ENCODE results near the gene VPS11. TPM values are rescaled to one million over a fixed set of nuclear protein-coding genes. Genes with fewer than 3 reads are reported as not detected.

VPS11 gene
- 10 to 100 TPM; 39.7 to 40.0 TPM for total RNA-seq

DNA sequence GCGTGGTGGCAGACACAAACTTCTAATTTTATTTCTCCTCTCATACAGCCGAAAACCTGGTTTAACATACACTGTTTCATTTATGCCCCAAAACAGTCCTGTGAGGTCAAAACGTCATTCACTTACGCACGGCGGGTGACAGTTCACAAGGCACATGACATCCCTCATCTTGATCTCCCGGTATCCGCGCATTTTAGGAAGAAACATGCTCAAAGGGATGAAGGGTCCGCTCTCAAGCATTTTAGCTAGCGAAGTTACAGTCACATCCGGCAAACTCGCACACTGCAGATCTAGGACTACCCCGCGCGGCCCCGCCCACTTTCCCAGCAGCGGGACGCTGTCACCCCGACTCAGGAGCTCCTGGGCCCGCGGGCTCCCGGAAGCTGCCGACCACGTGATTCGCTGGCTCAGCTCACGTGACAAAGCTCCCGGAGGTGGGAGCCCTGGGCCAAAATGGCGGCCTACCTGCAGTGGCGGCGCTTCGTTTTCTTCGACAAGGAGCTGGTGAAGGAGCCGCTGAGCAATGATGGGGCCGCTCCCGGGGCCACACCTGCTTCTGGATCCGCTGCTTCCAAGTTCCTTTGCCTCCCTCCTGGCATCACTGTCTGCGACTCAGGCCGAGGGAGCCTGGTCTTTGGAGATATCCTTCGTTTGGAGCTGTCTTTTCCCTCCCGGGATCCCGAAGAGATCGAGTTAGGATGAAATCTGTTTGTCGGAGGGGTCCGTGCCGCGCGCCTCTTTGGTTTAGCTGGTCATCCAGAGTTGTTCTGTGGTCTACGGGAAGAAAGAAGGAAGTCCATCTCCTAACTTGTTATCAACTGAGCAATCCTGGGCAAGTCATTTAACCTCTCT is at the start of gene VPS11:
Gene VPS11, plus strand, starts transcription at position 448 of the 852 bp plus-strand sequence. Its CDS starts 6 bp downstream, at position 454.
- H3K4me1 Mint-ChIP-seq = peaks cover 36% of the 10 kb centered on the region
- peaks cover 15% of the 10 kb centered on the region for H3K36me3 Mint-ChIP-seq (ENCODE audit: low read depth)
- DNase-seq = peak; percentile 99
- H3K27ac Mint-ChIP-seq = peak within 1 kb of the TSS; percentile 98
- peak within 1 kb of the TSS; percentile 96 for H3K4me3 Mint-ChIP-seq
- H3K9me3 Mint-ChIP-seq = no peaks in the 10 kb centered on the region
- H3K27me3 Mint-ChIP-seq = no peaks in the 10 kb centered on the region
- POLR2A ChIA-PET = interaction anchor here (0.7 to 1.3 kb wide), 5 partner anchors 9 to 101 kb away, joined by 3 to 8 read pairs (median 4); partner anchors contain the start of gene HYOU1
- CTCF ChIA-PET = interaction anchor here (0.5 to 1.9 kb wide), 12 partner anchors 11 to 257 kb away, joined by 3 to 5 read pairs (median 4); partner anchors contain the start of genes CBL, DPAGT1 and HYOU1

DNA sequence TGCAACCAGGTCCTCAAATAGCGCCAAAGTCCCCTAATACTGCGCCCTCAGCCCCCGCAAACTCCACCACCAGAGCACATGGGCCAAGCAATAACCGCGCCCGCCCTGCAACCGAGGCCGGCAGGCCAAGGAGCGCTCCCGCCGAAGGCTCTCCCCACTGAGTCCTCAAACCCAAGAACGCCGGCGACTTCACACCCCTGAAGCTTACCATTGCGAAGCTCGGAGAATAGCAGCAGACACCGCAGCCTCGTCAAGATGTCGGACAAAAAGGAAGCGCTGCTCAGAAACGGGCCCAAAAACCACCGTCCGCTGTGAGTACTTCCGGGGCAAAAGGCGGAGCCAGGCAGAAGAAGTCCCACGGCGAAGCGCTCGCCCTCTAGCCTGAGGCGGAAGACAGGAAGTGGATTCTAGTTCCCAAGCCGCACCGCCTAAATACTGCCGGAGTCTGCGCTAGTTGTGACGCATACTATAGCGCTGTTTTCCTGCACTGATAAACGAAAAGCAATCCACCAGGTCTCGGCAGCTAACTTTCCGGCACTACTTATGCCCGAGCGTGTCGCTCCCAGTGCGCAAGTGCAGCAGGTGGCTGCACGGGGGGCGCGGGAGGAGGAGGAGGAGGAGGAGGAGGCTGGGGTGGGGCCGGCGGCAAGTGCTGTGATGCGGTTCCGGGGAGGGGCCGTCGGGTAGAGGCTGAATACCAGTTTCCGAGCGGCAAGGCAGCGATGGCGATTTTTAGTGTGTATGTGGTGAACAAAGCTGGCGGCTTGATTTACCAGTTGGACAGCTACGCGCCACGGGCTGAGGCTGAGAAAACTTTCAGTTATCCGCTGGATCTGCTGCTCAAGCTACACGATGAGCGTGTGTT is 49.3 kb upstream of the VPS11 start, which contains the start of the genes RPS25 and TRAPPC4:
Gene RPS25, minus strand, starts transcription at position 270 of the 865 bp plus-strand sequence. Its CDS starts 59 bp downstream, at position 211.
Gene TRAPPC4, plus strand, starts transcription at position 693 of the 865 bp plus-strand sequence. Its CDS starts 30 bp downstream, at position 723.
- peaks cover 68% of the 10 kb centered on the region for H3K36me3 Mint-ChIP-seq (ENCODE audit: low read depth)
- peak within 1 kb of the TSS; percentile 100 for H3K27ac Mint-ChIP-seq
- peak within 1 kb of the TSS; percentile 98 for H3K4me3 Mint-ChIP-seq
- CTCF ChIA-PET = interaction anchor here (1.1 to 1.5 kb wide), 4 partner anchors 11 to 82 kb away, joined by 3 to 7 read pairs (median 4); no protein-coding TSS in a partner anchor
- peak; percentile 97 for DNase-seq
- H3K4me1 Mint-ChIP-seq = peaks cover 58% of the 10 kb centered on the region
- H3K27me3 Mint-ChIP-seq = no peaks in the 10 kb centered on the region
- POLR2A ChIA-PET = interaction anchor here (0.6 to 1.0 kb wide), 4 partner anchors 12 to 150 kb away, joined by 3 read pairs; partner anchors contain the start of genes NLRX1 and SLC37A4
- no peaks in the 10 kb centered on the region for H3K9me3 Mint-ChIP-seq

GRCh38 chr11:119019996-119020395 is 47.6 kb upstream of the VPS11 start:
- no peaks in the 10 kb centered on the region for H3K27me3 Mint-ChIP-seq
- peak overlapping the region; percentile 100 for H3K27ac Mint-ChIP-seq
- H3K4me3 Mint-ChIP-seq = peak overlapping the region; percentile 98
- CTCF ChIA-PET = interaction anchor here (0.6 to 1.5 kb wide), 4 partner anchors 10 to 1310 kb away, joined by 3 to 7 read pairs (median 4); no protein-coding TSS in a partner anchor
- peaks cover 64% of the 10 kb centered on the region for H3K36me3 Mint-ChIP-seq (ENCODE audit: low read depth)
- no peaks in the 10 kb centered on the region for H3K9me3 Mint-ChIP-seq
- peaks cover 66% of the 10 kb centered on the region for H3K4me1 Mint-ChIP-seq
- POLR2A ChIA-PET = no interaction called here
- DNase-seq = no peak

DNA sequence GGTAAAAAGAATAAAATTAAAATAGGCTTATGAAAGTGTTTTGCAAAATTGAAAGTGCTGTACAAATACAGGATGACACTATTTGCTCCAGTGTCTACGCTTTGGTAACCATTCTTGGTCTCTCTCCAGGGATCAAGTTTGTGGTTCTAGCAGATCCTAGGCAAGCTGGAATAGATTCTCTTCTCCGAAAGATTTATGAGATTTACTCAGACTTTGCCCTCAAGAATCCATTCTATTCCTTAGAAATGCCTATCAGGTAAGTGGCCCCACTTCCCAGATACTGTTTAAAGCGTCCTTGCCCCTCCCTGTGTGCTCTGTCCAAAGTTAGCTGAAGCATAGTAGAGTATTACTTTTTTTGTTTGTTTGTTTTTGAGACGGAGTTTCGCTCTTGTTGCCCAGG is 46.0 kb upstream of the VPS11 start:
- DNase-seq = no peak
- peak overlapping the region; percentile 79 for H3K27ac Mint-ChIP-seq
- H3K4me3 Mint-ChIP-seq = no peak overlapping the region
- peaks cover 56% of the 10 kb centered on the region for H3K36me3 Mint-ChIP-seq (ENCODE audit: low read depth)
- ChIA-PET POLR2A (no interaction called here), CTCF (no interaction called here)
- no peaks in the 10 kb centered on the region for H3K27me3 Mint-ChIP-seq
- H3K4me1 Mint-ChIP-seq = peaks cover 56% of the 10 kb centered on the region
- H3K9me3 Mint-ChIP-seq = no peaks in the 10 kb centered on the region

GRCh38 chr11:119023741-119024140 is 43.9 kb upstream of the VPS11 start:
- Mint-ChIP-seq H3K9me3 (no peaks in the 10 kb centered on the region), H3K27ac (no peak overlapping the region), H3K27me3 (no peaks in the 10 kb centered on the region), H3K36me3 (ENCODE audit: low read depth) (peaks cover 48% of the 10 kb centered on the region), H3K4me3 (no peak overlapping the region), H3K4me1 (peaks cover 53% of the 10 kb centered on the region)
- DNase-seq = no peak
- POLR2A ChIA-PET = no interaction called here
- CTCF ChIA-PET = interaction anchor here (0.7 to 1.3 kb wide), 6 partner anchors 8 to 78 kb away, joined by 3 read pairs; partner anchors contain the start of genes DPAGT1 and SLC37A4

- no peak overlapping the region for H3K4me3 Mint-ChIP-seq
- peaks cover 59% of the 10 kb centered on the region for H3K4me1 Mint-ChIP-seq
These were observed 43.1 kb upstream of the VPS11 start for GRCh38 chr11:119024430-119025098.

GRCh38 chr11:119025099-119025473 is 42.5 kb upstream of the VPS11 start:
- H3K4me1 Mint-ChIP-seq = peaks cover 58% of the 10 kb centered on the region

More at GRCh38 chr11:119024430-119025098, 43.1 kb upstream of the VPS11 start:
- no peak for DNase-seq
- H3K27me3 Mint-ChIP-seq = no peaks in the 10 kb centered on the region
- POLR2A ChIA-PET = no interaction called here
- no peaks in the 10 kb centered on the region for H3K9me3 Mint-ChIP-seq
- CTCF ChIA-PET = interaction anchor here (0.6 to 1.3 kb wide), 6 partner anchors 8 to 686 kb away, joined by 3 to 5 read pairs (median 3); partner anchors contain the start of gene DPAGT1
- peaks cover 52% of the 10 kb centered on the region for H3K36me3 Mint-ChIP-seq (ENCODE audit: low read depth)
- H3K27ac Mint-ChIP-seq = peak overlapping the region; percentile 72

DNA sequence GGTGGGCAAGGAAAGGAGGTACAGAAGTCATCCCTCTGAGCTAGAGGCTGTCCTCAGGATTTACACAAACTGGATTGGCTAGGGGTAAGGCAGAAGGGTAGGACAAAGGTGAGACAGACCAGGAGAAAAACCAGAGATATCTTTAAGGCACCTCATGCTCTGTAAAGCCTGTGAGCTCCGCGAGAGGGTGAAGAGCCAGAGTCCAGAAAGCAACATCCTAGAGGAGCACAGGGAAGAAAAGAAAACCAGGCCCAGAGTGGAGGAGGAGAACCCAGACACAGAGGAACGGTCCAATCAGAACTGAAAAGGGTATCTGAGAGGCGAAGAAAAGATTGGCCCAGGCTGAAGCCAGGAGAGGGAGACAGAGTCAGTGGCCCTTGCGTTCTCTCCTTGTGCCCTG is 42.1 kb upstream of the VPS11 start:
- ChIA-PET CTCF (interaction anchor here (0.6 kb wide), 2 partner anchors 11 to 687 kb away, joined by 5 to 7 read pairs; no protein-coding TSS in a partner anchor), POLR2A (no interaction called here)
- no peak for DNase-seq
- Mint-ChIP-seq H3K4me3 (no peak overlapping the region), H3K27me3 (no peaks in the 10 kb centered on the region), H3K9me3 (no peaks in the 10 kb centered on the region), H3K36me3 (ENCODE audit: low read depth) (peaks cover 46% of the 10 kb centered on the region), H3K27ac (peak overlapping the region; percentile 37), H3K4me1 (peaks cover 54% of the 10 kb centered on the region)

More at GRCh38 chr11:119025099-119025473, 42.5 kb upstream of the VPS11 start:
- H3K27ac Mint-ChIP-seq = peak overlapping the region; percentile 72
- H3K36me3 Mint-ChIP-seq (ENCODE audit: low read depth) = peaks cover 47% of the 10 kb centered on the region
- H3K9me3 Mint-ChIP-seq = no peaks in the 10 kb centered on the region
- ChIA-PET POLR2A (no interaction called here), CTCF (interaction anchor here (0.6 to 1.0 kb wide), 3 partner anchors 12 to 687 kb away, joined by 3 to 7 read pairs (median 5); no protein-coding TSS in a partner anchor)
- H3K27me3 Mint-ChIP-seq = no peaks in the 10 kb centered on the region
- no peak overlapping the region for H3K4me3 Mint-ChIP-seq
- DNase-seq = no peak

DNA sequence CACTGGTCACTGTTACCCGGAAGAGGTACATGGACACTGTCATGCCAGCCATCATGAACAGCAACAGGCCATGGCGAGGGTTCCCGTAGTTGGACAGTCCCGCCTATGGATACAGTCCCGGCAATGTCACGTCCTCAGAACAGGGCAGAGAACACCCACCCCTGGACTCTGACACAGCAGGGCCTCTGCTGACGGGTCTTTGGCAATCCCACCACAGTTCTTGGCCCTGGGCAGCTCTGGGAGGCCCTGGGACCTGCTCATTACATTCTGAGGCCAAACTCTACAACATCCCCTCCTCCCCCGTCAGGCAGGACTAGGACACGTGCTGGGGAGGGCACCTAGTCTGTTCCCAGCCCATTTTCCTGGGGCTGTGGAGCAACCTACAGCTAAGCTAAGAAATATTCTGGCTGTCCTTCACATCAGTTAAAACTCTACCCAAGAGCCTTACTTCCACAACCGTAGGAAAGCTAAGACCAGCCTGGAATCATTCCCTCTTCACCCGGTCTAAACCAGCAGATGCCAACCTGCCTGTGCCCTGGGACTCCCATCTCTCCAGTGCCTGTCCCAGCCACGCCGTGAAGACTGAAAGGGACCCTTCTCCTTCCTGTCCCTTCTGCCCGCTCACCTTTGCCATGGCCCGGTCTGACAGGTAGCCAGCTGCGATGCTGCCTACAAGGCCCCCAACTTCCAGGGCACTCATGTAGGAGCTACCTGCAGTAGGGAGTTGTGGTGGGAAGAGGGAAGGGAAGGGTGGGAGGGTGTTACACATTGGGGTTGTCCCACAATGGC is 41.4 kb upstream of the VPS11 start:
- Mint-ChIP-seq H3K27ac (peak overlapping the region; percentile 42), H3K36me3 (ENCODE audit: low read depth) (peaks cover 44% of the 10 kb centered on the region), H3K4me3 (no peak overlapping the region), H3K4me1 (peaks cover 55% of the 10 kb centered on the region), H3K27me3 (no peaks in the 10 kb centered on the region), H3K9me3 (no peaks in the 10 kb centered on the region)
- ChIA-PET POLR2A (no interaction called here), CTCF (no interaction called here)
- DNase-seq = no peak

GRCh38 chr11:119026970-119027369 is 40.6 kb upstream of the VPS11 start:
- Mint-ChIP-seq H3K4me3 (no peak overlapping the region), H3K9me3 (no peaks in the 10 kb centered on the region)

More at GRCh38 chr11:119026970-119027369, 40.6 kb upstream of the VPS11 start:
- H3K27ac Mint-ChIP-seq = peak overlapping the region; percentile 5
- H3K27me3 Mint-ChIP-seq = no peaks in the 10 kb centered on the region
- H3K4me1 Mint-ChIP-seq = peaks cover 51% of the 10 kb centered on the region
- ChIA-PET POLR2A (interaction anchor here (0.6 kb wide), 1 partner anchor 330 kb away, joined by 3 read pairs; no protein-coding TSS in a partner anchor), CTCF (interaction anchor here (1.0 to 2.1 kb wide), 3 partner anchors 24 to 33 kb away, joined by 3 to 4 read pairs (median 3); partner anchors contain the start of gene CENATAC)
- DNase-seq = no peak
- peaks cover 38% of the 10 kb centered on the region for H3K36me3 Mint-ChIP-seq (ENCODE audit: low read depth)

Data from activated CD4-positive, alpha-beta T cell treated with anti-CD3 and anti-CD28 coated beads, Interleukin-2, amount 10 ng/mL, durations not matched to agents 7 days and 5 days (primary cell).